Brain pericyte (primary cell): ENCODE measurements around the gene METTL24.
"Not testable (repeated sequence)": the region's sequence is repeated elsewhere in the genome, so short reads cannot be mapped to it uniquely, and the experiment has no call there.

ENCODE experiments used
- DNase-seq: peaks from one replicate; pipeline ENCODE4 v3.0.0-alpha.2; 2012; ENCODE audit warnings: low read depth, low spot score

The METTL24 gene

GRCh38 chr6:110315207-110315868 is 42.8 kb downstream of the METTL24 start:
- DNase-seq: no peak

GRCh38 chr6:110310861-110311446 is 47.2 kb downstream of the METTL24 start:
- DNase-seq: no peak

GRCh38 chr6:110309432-110309831 is 48.7 kb downstream of the METTL24 start:
- DNase-seq: not testable (repeated sequence)

- DNase-seq: no peak
These were observed 50.8 kb downstream of the METTL24 start for GRCh38 chr6:110307368-110307767.

GRCh38 chr6:110305832-110306231 is 52.3 kb downstream of the METTL24 start:
- DNase-seq: not testable (repeated sequence)

DNA sequence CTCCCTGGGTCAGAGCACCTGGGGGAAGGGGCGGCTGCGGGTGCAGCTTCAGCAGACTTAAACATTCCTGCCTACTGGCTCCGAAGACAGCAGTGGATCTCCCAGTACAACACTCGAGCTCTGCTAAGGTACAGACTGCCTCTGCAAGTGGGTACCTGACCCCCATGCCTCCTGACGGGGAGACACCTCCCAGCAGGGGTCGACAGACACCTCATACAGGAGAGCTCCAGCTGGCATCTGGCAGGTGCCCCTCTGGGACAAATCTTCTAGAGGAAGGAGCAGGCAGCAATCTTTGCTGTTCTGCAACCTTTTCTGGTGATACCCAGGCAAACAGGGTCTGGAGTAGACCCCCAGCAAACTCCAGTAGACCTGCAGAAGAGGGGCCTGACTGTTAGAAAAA is 54.5 kb downstream of the METTL24 start:
- DNase-seq: not testable (repeated sequence)

GRCh38 chr6:110298916-110299315 is 59.2 kb downstream of the METTL24 start:
- no peak for DNase-seq

DNA sequence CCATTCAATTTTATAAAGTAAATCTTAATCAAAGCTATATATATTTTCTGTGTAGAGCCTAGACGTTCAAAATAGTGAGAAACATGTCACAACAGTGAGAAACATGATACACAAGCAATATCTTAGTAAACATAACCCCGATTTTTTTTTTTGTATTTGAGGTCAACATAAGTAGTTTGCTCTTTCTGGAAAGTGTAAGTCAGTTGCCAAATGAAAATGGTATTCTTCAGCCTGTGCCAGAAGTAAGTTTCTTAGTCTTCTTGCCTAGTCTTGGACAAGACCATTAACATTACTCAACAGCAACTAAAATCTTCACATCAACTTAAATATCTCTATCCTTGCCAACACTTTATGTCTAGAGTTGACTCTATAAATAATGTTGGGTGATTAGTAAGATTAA is 59.7 kb downstream of the METTL24 start:
- DNase-seq: no peak

DNA sequence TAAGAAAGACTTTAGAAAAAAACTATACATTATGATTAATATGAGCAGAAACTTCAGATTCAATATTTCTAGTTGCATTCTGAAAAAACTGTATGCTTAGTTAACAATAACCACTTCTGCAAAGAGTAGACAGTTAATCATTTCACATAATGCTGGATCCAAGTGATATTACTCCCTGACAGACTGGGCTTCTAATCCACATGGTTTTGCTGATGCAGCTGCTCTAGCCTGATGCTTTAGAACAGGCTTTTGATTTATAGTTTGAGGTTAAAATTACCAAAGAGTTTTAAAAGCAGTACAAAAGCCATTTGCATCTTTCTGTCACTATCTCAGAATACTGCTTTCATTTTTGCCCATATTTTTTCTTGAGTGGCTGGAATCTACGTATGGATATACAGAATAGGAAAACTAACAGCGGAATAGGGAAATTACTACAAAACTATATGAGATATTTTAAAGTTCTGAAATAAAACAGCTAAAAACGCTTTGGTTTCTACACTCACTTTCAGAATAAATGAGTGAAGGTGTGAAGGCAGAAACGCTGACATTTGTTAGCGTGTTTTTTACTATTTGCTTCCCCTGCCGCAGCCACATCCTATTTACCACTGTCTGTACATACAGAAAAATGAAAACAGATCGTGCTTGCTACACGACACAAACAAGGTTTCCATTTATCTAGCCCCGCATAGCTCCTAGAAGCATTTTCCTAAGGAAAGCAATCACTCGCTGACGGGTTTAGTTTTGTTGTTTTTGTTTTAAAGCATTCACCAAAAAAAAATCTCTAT is 61.7 kb downstream of the METTL24 start:
- no peak for DNase-seq

GRCh38 chr6:110295451-110296165 is 62.5 kb downstream of the METTL24 start:
- no peak for DNase-seq

- DNase-seq: no peak
These were observed 70.4 kb downstream of the METTL24 start for GRCh38 chr6:110287462-110288341.

- DNase-seq: no peak
These were observed 72.7 kb downstream of the METTL24 start for GRCh38 chr6:110285306-110286060.

DNA sequence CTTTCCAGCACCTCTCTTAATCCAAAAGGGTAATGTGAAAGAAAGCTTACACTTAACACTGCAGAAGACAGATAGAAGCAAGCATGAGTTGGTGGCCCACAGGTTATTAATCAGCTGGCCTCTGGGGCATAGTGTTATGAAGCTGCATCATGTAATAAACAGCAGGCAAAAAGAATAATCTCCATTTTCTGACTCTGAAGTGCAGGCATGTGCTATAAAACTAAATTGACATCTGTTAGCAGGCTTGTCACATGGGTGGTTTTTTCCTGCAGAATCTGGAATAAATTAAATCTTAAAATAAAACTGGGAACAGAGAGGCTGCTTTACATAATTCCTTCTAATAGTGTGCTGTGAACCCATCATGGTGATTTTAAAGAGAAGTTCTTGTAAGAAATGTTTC is 73.3 kb downstream of the METTL24 start:
- DNase-seq: no peak

GRCh38 chr6:110283657-110284056 is 74.5 kb downstream of the METTL24 start:
- DNase-seq: no peak

- no peak for DNase-seq
These were observed 75.7 kb downstream of the METTL24 start for GRCh38 chr6:110282412-110282811.

- DNase-seq: no peak
These were observed 81.0 kb downstream of the METTL24 start for GRCh38 chr6:110277100-110277665.

- DNase-seq: not testable (repeated sequence)
These were observed 85.4 kb downstream of the METTL24 start for GRCh38 chr6:110272781-110273180.

GRCh38 chr6:110271732-110272022 is 86.5 kb downstream of the METTL24 start:
- no peak for DNase-seq

- DNase-seq: no peak
These were observed 88.0 kb downstream of the METTL24 start for GRCh38 chr6:110270165-110270564.

DNA sequence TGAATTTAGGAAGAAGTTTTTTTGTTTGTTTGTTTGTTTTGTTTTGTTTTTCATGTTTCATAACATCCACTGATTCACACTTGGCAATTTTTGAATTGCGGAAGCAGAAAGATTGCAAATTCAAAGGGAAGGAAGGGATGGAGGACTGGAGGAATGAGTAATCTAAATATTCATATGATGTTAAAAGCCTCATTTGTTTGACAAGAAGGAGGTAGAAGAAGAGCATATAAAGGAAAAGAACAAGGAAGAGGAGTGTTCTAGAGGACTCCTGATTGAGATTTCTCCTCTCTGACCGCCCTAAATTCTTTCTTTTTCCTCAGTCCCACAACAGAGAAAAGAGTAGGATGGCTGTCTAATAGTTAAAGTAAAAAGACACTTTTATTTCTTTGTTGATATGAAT is 88.5 kb downstream of the METTL24 start:
- no peak for DNase-seq
